Measurements from ENCODE around the gene FNTB. TPM values are rescaled to one million over a fixed set of nuclear protein-coding genes. Genes with fewer than 3 reads are reported as not detected.

Gene FNTB
- total and polyA plus RNA-seq, 2 of the 8 experiments (the other 6 are each of a cell fraction or from before 2014, with no cell fraction given) = 16.0 to 20.7 TPM

GRCh38 chr14:64951724-64952123 lies 35.0 kb upstream of the FNTB start:
- no peak overlapping the region for H2BK20ac ChIP-seq (ENCODE audit: low read length)
- H3K14ac ChIP-seq (ENCODE audit: insufficient read length) = no peak overlapping the region
- no peak overlapping the region for H4K5ac ChIP-seq (ENCODE audit: insufficient read length, low read depth, low read length)
- H3K79me1 ChIP-seq (ENCODE audit: low read depth, low read length) = no peaks in the 10 kb centered on the region
- DNase-seq (ENCODE audit: low read depth in 1 of 2, low spot score in 2 of 2) (no peak), FAIRE-seq (no peak)
- no peak overlapping the region for H2BK5ac ChIP-seq (ENCODE audit: low read depth, low read length)
- no peak overlapping the region for H3K4me2 ChIP-seq (ENCODE audit: insufficient read depth in 1 of 2, low read depth in 2 of 2, low read length in 2 of 2)
- H3K4me3 ChIP-seq (ENCODE audit: extremely low read depth in 1 of 4, insufficient read depth in 2 of 4, low read depth in 3 of 4, low read length in 4 of 4) = no peak overlapping the region
- H3K4ac ChIP-seq (replicated peaks; ENCODE audit: insufficient read length, low read depth, low read length) = no peak overlapping the region
- H3K4me1 ChIP-seq (replicated peaks in 1 of 4; ENCODE audit: control insufficient read depth in 3 of 4, insufficient read depth in 4 of 4, low read length in 3 of 4) = peaks cover 5 to 14% (median 10%) of the 10 kb centered on the region in 4 experiments; a peak in 6 of 7 replicates
- H2BK120ac ChIP-seq (replicated peaks; ENCODE audit: low read depth, low read length) = no peak overlapping the region
- H3K27me3 ChIP-seq (replicated peaks in 1 of 4; ENCODE audit: control insufficient read depth in 3 of 4, extremely low read depth in 1 of 4, insufficient read depth in 3 of 4, low read length in 3 of 4) = no peaks in the 10 kb centered on the region
- no peak overlapping the region for H4K8ac ChIP-seq (ENCODE audit: extremely low read depth, insufficient read depth, low read length)
- H3K9me3 ChIP-seq (ENCODE audit: insufficient read depth in 2 of 2, low read depth in 1 of 2, low read length in 1 of 2) = no peaks in the 10 kb centered on the region
- H3K23ac ChIP-seq (ENCODE audit: insufficient read length) = no peak overlapping the region
- no peaks in the 10 kb centered on the region for H3K23me2 ChIP-seq (ENCODE audit: low read depth, low read length)
- no peak overlapping the region for H3K18ac ChIP-seq (ENCODE audit: extremely low read depth, low read length)
- H2BK15ac ChIP-seq (ENCODE audit: low read length) = no peak overlapping the region
- H2AFZ ChIP-seq (ENCODE audit: low read length) = no peak overlapping the region
- POLR2A ChIA-PET (ENCODE audit: partially characterized antibody) = interaction anchor here (0.5 to 1.6 kb wide), 2 partner anchors 9 to 32 kb away, joined by 3 to 6 read pairs; partner anchors contain the start of gene GPX2
- H3K56ac ChIP-seq (replicated peaks; ENCODE audit: insufficient read length, low read depth, low read length) = no peak overlapping the region
- CTCF ChIA-PET (ENCODE audit: partially characterized antibody) = interaction anchor here (0.6 to 3.8 kb wide), 13 partner anchors 9 to 295 kb away, joined by 3 to 25 read pairs (median 4); no protein-coding TSS in a partner anchor
- H3K36me3 ChIP-seq (ENCODE audit: control insufficient read depth in 2 of 4, insufficient read depth in 4 of 4, low read length in 3 of 4) = peaks cover 5 to 34% (median 12%) of the 10 kb centered on the region in 4 experiments; a peak in 4 of 8 replicates
- no peak overlapping the region for H4K91ac ChIP-seq (replicated peaks; ENCODE audit: insufficient read length, low read length)
- H3K9ac ChIP-seq (replicated peaks in 1 of 4; ENCODE audit: extremely low read depth in 1 of 4, low read depth in 3 of 4, low read length in 3 of 4) = no peak overlapping the region; a peak in 1 of 7 replicates
- H3K79me2 ChIP-seq (ENCODE audit: control insufficient read depth in 1 of 2, insufficient read depth in 2 of 2, low read length in 2 of 2) = no peaks in the 10 kb centered on the region
- H2AK5ac ChIP-seq (ENCODE audit: low read depth, low read length) = no peak overlapping the region
- no peak overlapping the region for H2BK12ac ChIP-seq (ENCODE audit: low read depth, low read length)
- H3K27ac ChIP-seq (ENCODE audit: low read depth, low read length) = no peak overlapping the region
- peaks cover 0 to 2% of the 10 kb centered on the region in 2 experiments for H4K20me1 ChIP-seq (replicated peaks in 1 of 2; ENCODE audit: control insufficient read depth in 1 of 2, insufficient read depth in 2 of 2, low read length in 2 of 2)
- no peak for TF ChIP-seq SAP30 (IDR thresholded peaks at IDR 0.05; ENCODE audit: insufficient read depth, insufficient replicate concordance, low read length)
